ENCODE results near the gene KCTD16. TPM values are rescaled to one million over a fixed set of nuclear protein-coding genes. Genes with fewer than 3 reads are reported as not detected.

Gene KCTD16
- total and polyA plus RNA-seq, 2 donors = 0.02 to 0.09 TPM

GRCh38 chr5:144531188-144531587 is 360.5 kb downstream of the KCTD16 start:
- Histone ChIP-seq H3K27me3 (ENCODE audit: control insufficient read depth in 2 of 2, insufficient read depth in 1 of 2, low read length in 1 of 2) (no peaks in the 10 kb centered on the region), H3K4me1 (ENCODE audit: control insufficient read depth in 2 of 2, insufficient read depth in 2 of 2, low read length in 2 of 2) (no peaks in the 10 kb centered on the region), H3K27ac (ENCODE audit: low read depth in 1 of 2, low read length in 1 of 2) (no peak overlapping the region), H3K4me3 (ENCODE audit: low read length in 2 of 2) (no peak overlapping the region), H3K9me3 (ENCODE audit: control insufficient read depth in 2 of 2, insufficient read depth in 1 of 2, low read length in 1 of 2) (peaks cover 0 to 4% of the 10 kb centered on the region in 2 donors), H3K36me3 (ENCODE audit: control insufficient read depth in 2 of 2, insufficient read depth in 2 of 2, low read length in 1 of 2) (no peaks in the 10 kb centered on the region)
- no peak for DNase-seq (ENCODE audit: low read depth in 6 of 9, low spot score in 9 of 9)
- 96% methylated on average over 1 of the region's 1 CpG for WGBS

Other genes with a start within 250 kb of the KCTD16 start
- gene YIPF5, start 214 bp upstream of the KCTD16 start, total RNA-seq = 23.6 TPM
- gene YIPF5, start 214 bp upstream of the KCTD16 start, polyA plus RNA-seq = 15.2 TPM

Data from thymus (tissue), 11 donors.